Nephron progenitor cell (in vitro differentiated cells): ENCODE data around the gene PARL.

Experiments used
- DNase-seq: peaks from one replicate; pipeline ENCODE4 v3.0.0; 2021
- H3K27ac Mint-ChIP-seq: 2 replicates; pipeline ENCODE4 v1.8.0; 2021; ENCODE audit warnings: mild to moderate bottlenecking, moderate library complexity, mixed read lengths
- H3K27me3 Mint-ChIP-seq: 2 replicates; pipeline ENCODE4 v1.8.0; 2021; ENCODE audit warnings: mild to moderate bottlenecking, low read depth, mixed read lengths; ENCODE audit not compliant: poor library complexity
- H3K36me3 Mint-ChIP-seq: 2 replicates; pipeline ENCODE4 v1.8.0; 2021; ENCODE audit warnings: low read depth, mixed read lengths
- H3K4me1 Mint-ChIP-seq: 2 replicates; pipeline ENCODE4 v1.8.0; 2021; ENCODE audit warnings: mixed read lengths
- H3K4me3 Mint-ChIP-seq: 2 replicates; pipeline ENCODE4 v1.8.0; 2021; ENCODE audit warnings: mild to moderate bottlenecking, moderate library complexity, mixed read lengths
- H3K9me3 Mint-ChIP-seq: 2 replicates; pipeline ENCODE4 v1.8.0; 2021; ENCODE audit warnings: mild to moderate bottlenecking, moderate library complexity, mixed read lengths
- CTCF ChIP-seq: fragments of 200-600 bp; sonication (generic); IDR thresholded peaks from 2 replicates; pipeline ENCODE4 v1.5.0; 2021; ENCODE audit warnings: antibody characterized with exemption

PARL gene, protein sequence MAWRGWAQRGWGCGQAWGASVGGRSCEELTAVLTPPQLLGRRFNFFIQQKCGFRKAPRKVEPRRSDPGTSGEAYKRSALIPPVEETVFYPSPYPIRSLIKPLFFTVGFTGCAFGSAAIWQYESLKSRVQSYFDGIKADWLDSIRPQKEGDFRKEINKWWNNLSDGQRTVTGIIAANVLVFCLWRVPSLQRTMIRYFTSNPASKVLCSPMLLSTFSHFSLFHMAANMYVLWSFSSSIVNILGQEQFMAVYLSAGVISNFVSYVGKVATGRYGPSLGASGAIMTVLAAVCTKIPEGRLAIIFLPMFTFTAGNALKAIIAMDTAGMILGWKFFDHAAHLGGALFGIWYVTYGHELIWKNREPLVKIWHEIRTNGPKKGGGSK

GRCh38 chr3:183884427-183885296, at the start of gene PARL:
PARL (minus strand) TSS chr3:183884880; CDS start chr3:183884846, 34 bp downstream.
- Mint-ChIP-seq H3K27ac (peak within 1 kb of the TSS; percentile 89), H3K9me3 (no peaks in the 10 kb centered on the region), H3K27me3 (peaks cover 35% of the 10 kb centered on the region), H3K4me3 (peak within 1 kb of the TSS; percentile 99), H3K4me1 (peaks cover 32% of the 10 kb centered on the region), H3K36me3 (peaks cover 4% of the 10 kb centered on the region)
- TF ChIP-seq CTCF, result peak; percentile 84
- DNase-seq, result peak; percentile 98

GRCh38 chr3:183933160-183933559, 48.5 kb upstream of the PARL start:
- Mint-ChIP-seq H3K27me3 (peaks cover 2% of the 10 kb centered on the region), H3K36me3 (peaks cover 63% of the 10 kb centered on the region)

DNA sequence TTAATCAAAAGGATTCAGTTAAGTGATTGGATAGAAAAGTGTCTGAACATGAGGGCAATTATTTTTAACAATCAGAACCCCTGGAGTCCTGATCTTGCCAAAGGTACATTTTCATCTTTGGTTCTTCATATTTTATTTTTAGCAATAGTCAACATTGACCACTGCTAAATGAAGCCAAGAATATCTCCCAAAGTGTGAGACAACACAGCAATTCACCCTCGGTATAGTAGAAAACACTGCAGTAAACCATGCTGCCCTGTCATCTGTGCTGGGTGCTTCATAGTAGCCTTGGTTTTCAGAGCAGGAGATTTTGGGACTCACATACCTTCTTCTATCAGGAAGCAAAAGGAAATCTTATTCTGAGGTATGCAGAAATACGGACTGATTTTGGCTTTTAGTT, 47.2 kb upstream of the PARL start:
- TF ChIP-seq CTCF, result no peak
- Mint-ChIP-seq H3K4me3 (no peak overlapping the region), H3K27me3 (peaks cover 2% of the 10 kb centered on the region)

More at GRCh38 chr3:183933160-183933559, 48.5 kb upstream of the PARL start:
- DNase-seq, result no peak
- Mint-ChIP-seq H3K4me1 (no peaks in the 10 kb centered on the region), H3K27ac (no peak overlapping the region), H3K9me3 (no peaks in the 10 kb centered on the region), H3K4me3 (no peak overlapping the region)
- no peak for TF ChIP-seq CTCF

GRCh38 chr3:183930086-183930485, 45.4 kb upstream of the PARL start:
- no peak overlapping the region for H3K27ac Mint-ChIP-seq
- H3K27me3 Mint-ChIP-seq, result no peaks in the 10 kb centered on the region
- peaks cover 59% of the 10 kb centered on the region for H3K36me3 Mint-ChIP-seq
- DNase-seq, result no peak
- H3K9me3 Mint-ChIP-seq, result no peaks in the 10 kb centered on the region
- no peak overlapping the region for H3K4me3 Mint-ChIP-seq
- no peak for TF ChIP-seq CTCF
- H3K4me1 Mint-ChIP-seq, result no peaks in the 10 kb centered on the region

More for the DNA sequence above, 47.2 kb upstream of the PARL start:
- DNase-seq, result no peak
- H3K27ac Mint-ChIP-seq, result no peak overlapping the region
- H3K9me3 Mint-ChIP-seq, result no peaks in the 10 kb centered on the region
- H3K36me3 Mint-ChIP-seq, result peaks cover 61% of the 10 kb centered on the region
- no peaks in the 10 kb centered on the region for H3K4me1 Mint-ChIP-seq

- no peaks in the 10 kb centered on the region for H3K27me3 Mint-ChIP-seq
- peaks cover 81% of the 10 kb centered on the region for H3K36me3 Mint-ChIP-seq
- no peak for DNase-seq
- TF ChIP-seq CTCF, result no peak
- no peak overlapping the region for H3K4me3 Mint-ChIP-seq
- no peaks in the 10 kb centered on the region for H3K9me3 Mint-ChIP-seq
- no peaks in the 10 kb centered on the region for H3K4me1 Mint-ChIP-seq
- no peak overlapping the region for H3K27ac Mint-ChIP-seq
Measured at GRCh38 chr3:183927059-183927458, 42.4 kb upstream of the PARL start.
